K562 (cell line): ENCODE data around the gene SLC28A1. TPM values are rescaled to one million over a fixed set of nuclear protein-coding genes. Genes with fewer than 3 reads are reported as not detected.
A peak's percentile ranks its signal among the peaks of the same experiment; 100 is the strongest.

Experiments used
- BHLHE40 ChIP-seq: IDR thresholded peaks from 2 replicates; pipeline ENCODE4 v1.6.1; 2011; ENCODE audit warnings: low read length, improper control_type of control experiment
- BRD4 ChIP-seq: fragments of 200-600 bp; sonication (generic); IDR thresholded peaks from 2 replicates; pipeline ENCODE4 v1.6.1; 2017; ENCODE audit warnings: inconsistent platforms
- ELF1 ChIP-seq: fragments of 200-800 bp; sonication (Bioruptor generic); IDR thresholded peaks from 2 replicates; pipeline ENCODE4 v1.6.1; 2016; ENCODE audit warnings: missing genetic modification characterization, missing compliant biosample characterization
- HDAC3 ChIP-seq: fragments of 450-650 bp; IDR thresholded peaks from 2 replicates; pipeline ENCODE4 v1.6.1; 2018; ENCODE audit warnings: borderline replicate concordance, mild to moderate bottlenecking, moderate library complexity; ENCODE audit not compliant: partially characterized antibody
- HNRNPK ChIP-seq: fragments of 200-400 bp; formaldehyde crosslinking; IDR thresholded peaks from one replicate; pipeline ENCODE4 v1.6.1; 2018; ENCODE audit warnings: mild to moderate bottlenecking, low read depth, low read length; ENCODE audit not compliant: poor library complexity, severe bottlenecking
- HNRNPLL ChIP-seq: fragments of 200-400 bp; formaldehyde crosslinking; IDR thresholded peaks from 2 replicates; pipeline ENCODE4 v1.6.1; 2017; ENCODE audit warnings: low read length, low read depth, mild to moderate bottlenecking; ENCODE audit not compliant: poor library complexity, severe bottlenecking
- IFI16 ChIP-seq: fragments of 250-450 bp; sonication (Bioruptor Pico); IDR thresholded peaks from 2 replicates; pipeline ENCODE4 v2.1.2; 2022; ENCODE audit warnings: mild to moderate bottlenecking, inconsistent platforms
- KDM2B ChIP-seq: fragments of 250-450 bp; sonication (Bioruptor Pico); IDR thresholded peaks from 2 replicates; pipeline ENCODE4 v1.8.0; 2021; ENCODE audit warnings: mild to moderate bottlenecking, moderate library complexity
- LEF1 ChIP-seq: fragments of 450-650 bp; IDR thresholded peaks from 2 replicates; pipeline ENCODE4 v1.6.1; 2016; ENCODE audit warnings: mild to moderate bottlenecking
- MCM2 ChIP-seq: fragments of 450-650 bp; IDR thresholded peaks from 2 replicates; pipeline ENCODE4 v1.6.1; 2017; ENCODE audit warnings: low read depth, mild to moderate bottlenecking
- RAD51 ChIP-seq: fragments of 450-650 bp; IDR thresholded peaks from 2 replicates; pipeline ENCODE4 v1.7.1; 2016; ENCODE audit warnings: low read depth, mild to moderate bottlenecking, borderline replicate concordance
- RCOR1 ChIP-seq, 2 experiments: IDR thresholded peaks; 2 replicates each; pipeline ENCODE4 v1.6.1; 2012; ENCODE audit warnings: low read depth in 2 of 2, low read length in 2 of 2, borderline replicate concordance in 1 of 2, improper control_type of control experiment in 1 of 2
- SAP30 ChIP-seq: fragments of 200-600 bp; sonication (generic); IDR thresholded peaks from 2 replicates; pipeline ENCODE4 v1.6.1; 2012; ENCODE audit warnings: borderline replicate concordance, low read depth, mild to moderate bottlenecking, moderate library complexity, low read length, control low read depth, inconsistent platforms; ENCODE audit not compliant: insufficient read depth, poor library complexity, severe bottlenecking
- SIN3A ChIP-seq, 2 experiments: fragments of 150-350 bp in 1 of 2; IDR thresholded peaks; 2 replicates each; pipeline ENCODE4 v1.6.1; 2011 to 2016; ENCODE audit warnings: borderline replicate concordance in 2 of 2, low read depth in 2 of 2, low read length in 2 of 2, mild to moderate bottlenecking in 2 of 2, moderate library complexity in 2 of 2; ENCODE audit not compliant: control insufficient read depth in 1 of 2
- SLC30A9 ChIP-seq: fragments of 250-450 bp; sonication (Bioruptor Pico); IDR thresholded peaks from 2 replicates; pipeline ENCODE4 v1.8.0; 2022; ENCODE audit warnings: mild to moderate bottlenecking, moderate library complexity
- ZBTB1 ChIP-seq: sonication (generic); formaldehyde crosslinking; IDR thresholded peaks from 2 replicates; pipeline ENCODE4 v1.8.1; 2023; ENCODE audit warnings: missing genetic modification reagents, low read depth, mild to moderate bottlenecking, borderline replicate concordance
- ZBTB17 ChIP-seq: fragments of 450-650 bp; formaldehyde crosslinking; IDR thresholded peaks from 2 replicates; pipeline ENCODE4 v1.4.0; 2020; ENCODE audit warnings: mild to moderate bottlenecking
- ZKSCAN1 ChIP-seq: fragments of 150-350 bp; IDR thresholded peaks from 2 replicates; pipeline ENCODE4 v1.6.1; 2016; ENCODE audit warnings: low read depth, low read length
- ZNF668 ChIP-seq: fragments of 250-450 bp; sonication (Bioruptor Pico); IDR thresholded peaks from 2 replicates; pipeline ENCODE4 v1.8.0; 2022; ENCODE audit warnings: mild to moderate bottlenecking, inconsistent platforms
- ZZZ3 ChIP-seq: fragments of 450-650 bp; IDR thresholded peaks from 2 replicates; pipeline ENCODE4 v1.6.1; 2016; ENCODE audit warnings: antibody characterized with exemption, mild to moderate bottlenecking, moderate library complexity
- polyA plus RNA-seq, 8 experiments: library from polyadenylated mRNA; depleted of rRNA in 4 of 8; stranded (reverse) in 5 of 8; unstranded in 3 of 8; fragments of >200 nt; fragmentation: Nextera tagmentation in 2 of 8; fragmentation: Illumina TruSeq in 1 of 8; extraction: Ambion mirVana in 2 of 8; extraction: Trizol in 1 of 8; gene quantifications; 2 replicates each; pipeline versions ENCODE4 v1.2.1 to v1.2.3, GENCODE V29; 2011 to 2014; ENCODE audit warnings: inconsistent platforms in 1 of 8, missing spikeins in 1 of 8
- total RNA-seq, 7 experiments: library from RNA; depleted of rRNA in 6 of 7; stranded (reverse); fragments of >200 nt in 6 of 7; fragmentation: Illumina TruSeq in 2 of 7; extraction: Trizol in 2 of 7; gene quantifications; 2 replicates each; pipeline versions ENCODE4 v1.2.1 to v1.2.3, GENCODE V29; 2011 to 2021; ENCODE audit warnings: low replicate concordance in 1 of 7
- TF ChIP-seq, protein P1 (sequence below): sonication (generic); formaldehyde crosslinking; IDR thresholded peaks from 2 replicates; pipeline ENCODE4 v1.8.0; 2022; ENCODE audit warnings: missing genetic modification reagents, mild to moderate bottlenecking, moderate library complexity, borderline replicate concordance
- TF ChIP-seq, protein P2 (sequence below): sonication (generic); formaldehyde crosslinking; IDR thresholded peaks from 2 replicates; pipeline ENCODE4 v1.9.0; 2022; ENCODE audit warnings: mild to moderate bottlenecking, missing genetic modification reagents
- TF ChIP-seq, protein P3 (sequence below): sonication (generic); formaldehyde crosslinking; IDR thresholded peaks from 2 replicates; pipeline ENCODE4 v1.8.0; 2022; ENCODE audit warnings: mild to moderate bottlenecking, missing genetic modification reagents, borderline replicate concordance

The SLC28A1 gene
- total and polyA plus RNA-seq, 9 of the 15 experiments (the other 6 are each of a cell fraction or from before 2014, with no cell fraction given), result 0.04 TPM; not detected in 8

DNA sequence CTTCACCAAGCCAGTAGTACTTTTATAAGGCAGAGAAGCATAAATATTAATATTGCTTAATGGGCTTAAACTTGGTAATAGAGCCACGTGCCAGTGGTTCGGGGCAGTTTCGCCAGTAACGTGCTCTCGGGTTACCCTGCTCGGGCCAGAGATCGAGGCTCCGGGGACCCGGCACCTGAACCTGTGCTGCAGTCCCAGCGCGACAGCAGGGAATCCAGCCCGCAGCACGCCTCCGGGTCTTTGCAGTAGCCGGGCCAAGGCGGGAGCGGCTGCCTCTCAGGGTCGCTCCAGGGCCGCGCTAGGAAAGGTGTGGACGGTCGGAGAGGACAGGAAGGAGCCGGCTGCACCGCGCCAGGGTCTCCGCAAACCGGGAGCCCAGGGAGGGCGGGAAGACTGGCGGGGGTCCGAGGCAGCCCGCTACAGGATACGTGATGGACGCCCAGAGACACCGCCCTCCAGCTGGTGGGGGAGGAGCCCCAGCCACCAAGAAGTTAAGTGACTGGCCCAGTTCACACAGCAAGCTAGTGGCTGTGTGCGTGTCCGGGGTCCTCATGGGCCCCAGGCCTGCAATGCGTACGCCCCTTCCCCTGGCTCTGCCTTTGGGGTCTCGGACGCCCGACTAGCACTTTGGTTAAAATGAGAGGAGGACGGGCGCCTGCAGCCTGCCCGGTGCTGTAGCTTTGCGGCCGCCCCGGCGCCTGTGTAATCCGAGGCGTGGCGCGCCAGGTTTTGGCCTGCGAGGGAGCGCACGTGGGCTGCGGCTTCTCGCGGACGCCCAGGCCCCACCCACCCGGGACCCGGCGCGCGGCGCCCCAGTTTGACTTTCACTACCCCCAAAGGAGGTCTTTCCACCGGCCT is 96.0 kb downstream of the SLC28A1 start (continued):
- no peak for TF ChIP-seq HNRNPK
- TF ChIP-seq HDAC3, result peak; percentile 18
- TF ChIP-seq, protein P1, sequence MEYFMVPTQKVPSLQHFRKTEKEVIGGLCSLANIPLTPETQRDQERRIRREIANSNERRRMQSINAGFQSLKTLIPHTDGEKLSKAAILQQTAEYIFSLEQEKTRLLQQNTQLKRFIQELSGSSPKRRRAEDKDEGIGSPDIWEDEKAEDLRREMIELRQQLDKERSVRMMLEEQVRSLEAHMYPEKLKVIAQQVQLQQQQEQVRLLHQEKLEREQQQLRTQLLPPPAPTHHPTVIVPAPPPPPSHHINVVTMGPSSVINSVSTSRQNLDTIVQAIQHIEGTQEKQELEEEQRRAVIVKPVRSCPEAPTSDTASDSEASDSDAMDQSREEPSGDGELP, result peak; percentile 98
- 0 out of 2 replicates have a peak, but pooled peaks have one; percentile 61 for TF ChIP-seq ZNF668 (CRISPR knock-in tag)
- TF ChIP-seq, protein P2, sequence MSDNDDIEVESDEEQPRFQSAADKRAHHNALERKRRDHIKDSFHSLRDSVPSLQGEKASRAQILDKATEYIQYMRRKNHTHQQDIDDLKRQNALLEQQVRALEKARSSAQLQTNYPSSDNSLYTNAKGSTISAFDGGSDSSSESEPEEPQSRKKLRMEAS, result peak; percentile 87
- TF ChIP-seq ZBTB17 (CRISPR knock-in tag), result no peak
- peak; percentile 76 for TF ChIP-seq BHLHE40
- no peak for TF ChIP-seq IFI16 (CRISPR knock-in tag)
- peak; percentile 99 for TF ChIP-seq SAP30
- no peak for TF ChIP-seq LEF1
- TF ChIP-seq HNRNPLL, result peak; percentile 50
- no peak for TF ChIP-seq ZKSCAN1
- peak; percentile 46; the same call in 1 of the 2 replicates for TF ChIP-seq ELF1 (tag)
- 0 out of 2 replicates have a peak, but pooled peaks have one; percentile 25 for TF ChIP-seq ZBTB1 (CRISPR knock-in tag)
- TF ChIP-seq ZZZ3, result no peak
- TF ChIP-seq MCM2, result no peak
- TF ChIP-seq, protein P3, sequence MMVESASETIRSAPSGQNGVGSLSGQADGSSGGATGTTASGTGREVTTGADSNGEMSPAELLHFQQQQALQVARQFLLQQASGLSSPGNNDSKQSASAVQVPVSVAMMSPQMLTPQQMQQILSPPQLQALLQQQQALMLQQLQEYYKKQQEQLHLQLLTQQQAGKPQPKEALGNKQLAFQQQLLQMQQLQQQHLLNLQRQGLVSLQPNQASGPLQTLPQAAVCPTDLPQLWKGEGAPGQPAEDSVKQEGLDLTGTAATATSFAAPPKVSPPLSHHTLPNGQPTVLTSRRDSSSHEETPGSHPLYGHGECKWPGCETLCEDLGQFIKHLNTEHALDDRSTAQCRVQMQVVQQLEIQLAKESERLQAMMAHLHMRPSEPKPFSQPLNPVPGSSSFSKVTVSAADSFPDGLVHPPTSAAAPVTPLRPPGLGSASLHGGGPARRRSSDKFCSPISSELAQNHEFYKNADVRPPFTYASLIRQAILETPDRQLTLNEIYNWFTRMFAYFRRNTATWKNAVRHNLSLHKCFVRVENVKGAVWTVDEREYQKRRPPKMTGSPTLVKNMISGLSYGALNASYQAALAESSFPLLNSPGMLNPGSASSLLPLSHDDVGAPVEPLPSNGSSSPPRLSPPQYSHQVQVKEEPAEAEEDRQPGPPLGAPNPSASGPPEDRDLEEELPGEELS (CRISPR knock-in tag), result no peak
- no peak for TF ChIP-seq SLC30A9 (CRISPR knock-in tag)
- 0 out of 2 replicates have a peak, but pooled peaks have one; percentile 30 for TF ChIP-seq RAD51
- no peak for TF ChIP-seq BRD4
- TF ChIP-seq KDM2B (CRISPR knock-in tag), result 0 out of 2 replicates have a peak, but pooled peaks have one; percentile 64
- TF ChIP-seq RCOR1 (IDR thresholded peaks at IDR 0.05; ENCODE audit: borderline replicate concordance in 1 of 2, low read depth in 2 of 2, low read length in 2 of 2), result peak; percentile 42 to 84; a peak in 2 of 4 replicates
- peak; percentile 99 to 100 for TF ChIP-seq SIN3A (IDR thresholded peaks at IDR 0.05; ENCODE audit: borderline replicate concordance in 2 of 2, control insufficient read depth in 1 of 2, low read depth in 2 of 2, low read length in 2 of 2)
